ENCODE data around the gene RARB. TPM values are rescaled to one million over a fixed set of nuclear protein-coding genes. Genes with fewer than 3 reads are reported as not detected.

RARB gene
- total and polyA plus RNA-seq, 4 donors = 1.5 to 24.5 (median 4.1) TPM

- Histone ChIP-seq H3K27me3 (ENCODE audit: control insufficient read depth in 3 of 3, insufficient read depth in 3 of 3, low read length in 2 of 3) (no peaks in the 10 kb centered on the region), H3K36me3 (ENCODE audit: control insufficient read depth in 4 of 4, insufficient read depth in 4 of 4, low read length in 4 of 4) (no peaks in the 10 kb centered on the region), H3K9me3 (ENCODE audit: control insufficient read depth in 4 of 4, insufficient read depth in 3 of 4, low read length in 3 of 4) (no peaks in the 10 kb centered on the region), H3K4me3 (peak overlapping the region; percentile 38), H3K9ac (ENCODE audit: insufficient read depth in 1 of 2, low read length in 2 of 2) (peak overlapping the region; percentile 74 to 90), H3K4me1 (ENCODE audit: control insufficient read depth in 5 of 5, insufficient read depth in 5 of 5, low read length in 5 of 5) (peaks cover 2 to 24% (median 10%) of the 10 kb centered on the region in 5 donors), H3K27ac (ENCODE audit: low read depth in 1 of 2, low read length in 1 of 2) (peak overlapping the region; percentile 66 to 98)
- no peak for TF ChIP-seq CTCF (IDR thresholded peaks at IDR 0.05; ENCODE audit: control extremely low read depth, extremely low read depth)
- ATAC-seq (ENCODE audit: insufficient read depth, low FRiP score) (no peak), DNase-seq (peak in 2 of 3 donors; percentile 71 to 83)
- 35 to 43% methylated on average over 12 of the region's 12 CpGs for WGBS, 2 donors
These were observed 1.6 kb downstream of the RARB start for GRCh38 chr3:25429361-25430286.

- no peak for TF ChIP-seq CTCF (IDR thresholded peaks at IDR 0.05; ENCODE audit: control extremely low read depth, extremely low read depth)
- no peaks in the 10 kb centered on the region for H3K27me3 ChIP-seq (ENCODE audit: control insufficient read depth in 3 of 3, insufficient read depth in 3 of 3, low read length in 2 of 3)
- H3K36me3 ChIP-seq (ENCODE audit: control insufficient read depth in 4 of 4, insufficient read depth in 4 of 4, low read length in 4 of 4) = no peaks in the 10 kb centered on the region
- DNase-seq (peak in 2 of 3 donors; percentile 80 to 86), ATAC-seq (ENCODE audit: insufficient read depth, low FRiP score) (no peak)
- 31 to 51% methylated on average over 5 of the region's 5 CpGs for WGBS, 2 donors
- peak overlapping the region in 1 of 2 donors; percentile 98 for H3K27ac ChIP-seq (ENCODE audit: low read depth in 1 of 2, low read length in 1 of 2)
- no peak overlapping the region for H3K4me3 ChIP-seq
- peaks cover 2 to 21% (median 13%) of the 10 kb centered on the region in 5 donors for H3K4me1 ChIP-seq (ENCODE audit: control insufficient read depth in 5 of 5, insufficient read depth in 5 of 5, low read length in 5 of 5)
- no peaks in the 10 kb centered on the region for H3K9me3 ChIP-seq (ENCODE audit: control insufficient read depth in 4 of 4, insufficient read depth in 3 of 4, low read length in 3 of 4)
- H3K9ac ChIP-seq (ENCODE audit: insufficient read depth in 1 of 2, low read length in 2 of 2) = peak overlapping the region; percentile 51 to 90
These were observed 2.3 kb downstream of the RARB start for GRCh38 chr3:25430287-25430934.

- peaks cover 2 to 21% (median 11%) of the 10 kb centered on the region in 5 donors for H3K4me1 ChIP-seq (ENCODE audit: control insufficient read depth in 5 of 5, insufficient read depth in 5 of 5, low read length in 5 of 5)
- no peak for TF ChIP-seq CTCF (IDR thresholded peaks at IDR 0.05; ENCODE audit: control extremely low read depth, extremely low read depth)
These were observed 3.1 kb downstream of the RARB start for GRCh38 chr3:25430935-25431770.

More at GRCh38 chr3:25430935-25431770, 3.1 kb downstream of the RARB start:
- WGBS, 2 donors = 36 to 49% methylated on average over 6 of the region's 6 CpGs
- H3K9ac ChIP-seq (ENCODE audit: insufficient read depth in 1 of 2, low read length in 2 of 2) = peak overlapping the region; percentile 51 to 90
- H3K9me3 ChIP-seq (ENCODE audit: control insufficient read depth in 4 of 4, insufficient read depth in 3 of 4, low read length in 3 of 4) = no peaks in the 10 kb centered on the region
- ATAC-seq (ENCODE audit: insufficient read depth, low FRiP score) (no peak), DNase-seq (peak in 2 of 3 donors; percentile 77 to 82)
- no peak overlapping the region for H3K4me3 ChIP-seq
- no peaks in the 10 kb centered on the region for H3K36me3 ChIP-seq (ENCODE audit: control insufficient read depth in 4 of 4, insufficient read depth in 4 of 4, low read length in 4 of 4)
- peak overlapping the region in 1 of 2 donors; percentile 98 for H3K27ac ChIP-seq (ENCODE audit: low read depth in 1 of 2, low read length in 1 of 2)
- H3K27me3 ChIP-seq (ENCODE audit: control insufficient read depth in 3 of 3, insufficient read depth in 3 of 3, low read length in 2 of 3) = no peaks in the 10 kb centered on the region
